GM12875 (cell line): ENCODE measurements around the gene CYP27B1.

Source experiments
- H3K4me3 ChIP-seq: one replicate; pipeline ENCODE4 v1.5.1; 2011; ENCODE audit warnings: low read depth, low read length, control low read depth
- CTCF ChIP-seq: IDR thresholded peaks from 2 replicates; pipeline ENCODE4 v1.5.1; 2011; ENCODE audit warnings: low read depth, mild to moderate bottlenecking, control low read depth, inconsistent platforms, low read length, moderate library complexity, borderline replicate concordance; ENCODE audit not compliant: insufficient read depth

Gene CYP27B1

GRCh38 chr12:57754411-57755193 lies 12.3 kb downstream of the CYP27B1 start, which contains the start of gene MARCHF9:
TSS of gene MARCHF9 (plus strand) at chr12:57755103. CDS start at chr12:57755529, 426 bp downstream.
- no peak for TF ChIP-seq CTCF
- peak within 1 kb of the TSS; percentile 76 for H3K4me3 ChIP-seq

GRCh38 chr12:57753756-57754337 lies 13.0 kb downstream of the CYP27B1 start:
- H3K4me3 ChIP-seq, result no peak overlapping the region
- no peak for TF ChIP-seq CTCF

- TF ChIP-seq CTCF, result no peak
- H3K4me3 ChIP-seq, result no peak overlapping the region
These were observed 14.2 kb downstream of the CYP27B1 start for GRCh38 chr12:57752668-57753000.

- H3K4me3 ChIP-seq, result peak within 1 kb of the TSS; percentile 83
These were observed 14.8 kb downstream of the CYP27B1 start, which contains the start of gene CDK4 for GRCh38 chr12:57751788-57752667. TSS of gene CDK4 (minus strand) at chr12:57752310. CDS start at chr12:57751717, 593 bp downstream.

GRCh38 chr12:57751432-57751787 lies 15.5 kb downstream of the CYP27B1 start:
- H3K4me3 ChIP-seq, result peak overlapping the region; percentile 83
- TF ChIP-seq CTCF, result no peak

More at GRCh38 chr12:57751788-57752667, 14.8 kb downstream of the CYP27B1 start, which contains the start of gene CDK4:
- TF ChIP-seq CTCF, result no peak

GRCh38 chr12:57750561-57751431 lies 16.1 kb downstream of the CYP27B1 start:
- peak overlapping the region; percentile 83 for H3K4me3 ChIP-seq
- TF ChIP-seq CTCF, result no peak
